ENCODE measurements around the gene FNDC10.
A peak's percentile ranks its signal among the peaks of the same experiment; 100 is the strongest.

FNDC10 gene

GRCh38 chr1:1605724-1606123 lies 5.8 kb upstream of the FNDC10 start:
- peaks cover 0 to 9% (median 0%) of the 10 kb centered on the region in 5 donors for H3K4me1 ChIP-seq (ENCODE audit: control insufficient read depth in 5 of 5, insufficient read depth in 5 of 5, low read length in 5 of 5)
- peaks cover 11 to 32% (median 20%) of the 10 kb centered on the region in 5 donors for H3K27me3 ChIP-seq (ENCODE audit: control insufficient read depth in 5 of 5, insufficient read depth in 4 of 5, low read length in 5 of 5)
- H3K9me3 ChIP-seq (ENCODE audit: control insufficient read depth in 5 of 5, low read length in 5 of 5), result no peaks in the 10 kb centered on the region
- H3K36me3 ChIP-seq (ENCODE audit: control insufficient read depth in 5 of 5, insufficient read depth in 5 of 5, low read length in 5 of 5), result no peaks in the 10 kb centered on the region
- H3K27ac ChIP-seq (ENCODE audit: low read depth, low read length), result no peak overlapping the region
- H3K9ac ChIP-seq (ENCODE audit: low read length in 5 of 5), result no peak overlapping the region
- no peak overlapping the region for H3K4me3 ChIP-seq (ENCODE audit: low read depth in 1 of 5, low read length in 5 of 5)

DNA sequence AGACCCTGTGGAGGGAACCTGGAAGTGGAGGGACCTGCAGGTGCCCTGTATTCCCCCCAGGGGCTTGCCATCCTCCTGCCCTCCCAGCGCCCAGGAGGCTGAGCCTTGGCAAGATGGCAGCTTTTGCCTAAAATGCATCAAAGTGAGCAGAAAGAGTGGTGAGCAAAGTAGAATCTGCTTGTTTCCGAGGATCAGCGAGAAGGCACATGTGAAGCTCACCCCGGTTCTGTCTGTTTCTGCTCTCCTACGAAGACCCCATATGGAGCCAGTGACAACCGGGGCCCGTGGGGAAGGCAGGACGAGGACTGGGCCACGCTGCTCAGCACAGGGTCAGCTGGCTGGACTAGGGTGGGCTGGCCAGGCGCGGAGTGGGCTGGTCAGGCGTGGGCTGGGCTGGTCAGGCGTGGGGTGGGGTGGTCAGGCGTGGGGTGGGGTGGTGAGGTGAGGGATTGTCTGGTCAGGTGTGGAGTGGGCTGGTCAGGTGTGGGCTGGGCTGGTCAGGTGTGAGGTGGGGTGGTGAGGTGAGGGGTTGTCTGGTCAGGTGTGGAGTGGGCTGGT lies 5.2 kb upstream of the FNDC10 start:
- peaks cover 14 to 37% (median 25%) of the 10 kb centered on the region in 5 donors for H3K27me3 ChIP-seq (ENCODE audit: control insufficient read depth in 5 of 5, insufficient read depth in 4 of 5, low read length in 5 of 5)
- no peaks in the 10 kb centered on the region for H3K36me3 ChIP-seq (ENCODE audit: control insufficient read depth in 5 of 5, insufficient read depth in 5 of 5, low read length in 5 of 5)
- peaks cover 0 to 14% (median 6%) of the 10 kb centered on the region in 5 donors for H3K4me1 ChIP-seq (ENCODE audit: control insufficient read depth in 5 of 5, insufficient read depth in 5 of 5, low read length in 5 of 5)
- no peak overlapping the region for H3K4me3 ChIP-seq (ENCODE audit: low read depth in 1 of 5, low read length in 5 of 5)
- no peaks in the 10 kb centered on the region for H3K9me3 ChIP-seq (ENCODE audit: control insufficient read depth in 5 of 5, low read length in 5 of 5)
- H3K27ac ChIP-seq (ENCODE audit: low read depth, low read length), result no peak overlapping the region
- H3K9ac ChIP-seq (ENCODE audit: low read length in 5 of 5), result no peak overlapping the region

- Histone ChIP-seq H3K27me3 (ENCODE audit: control insufficient read depth in 5 of 5, insufficient read depth in 4 of 5, low read length in 5 of 5) (peaks cover 14 to 37% (median 25%) of the 10 kb centered on the region in 5 donors), H3K27ac (ENCODE audit: low read depth, low read length) (no peak overlapping the region), H3K4me3 (ENCODE audit: low read depth in 1 of 5, low read length in 5 of 5) (no peak overlapping the region), H3K9me3 (ENCODE audit: control insufficient read depth in 5 of 5, low read length in 5 of 5) (no peaks in the 10 kb centered on the region), H3K36me3 (ENCODE audit: control insufficient read depth in 5 of 5, insufficient read depth in 5 of 5, low read length in 5 of 5) (no peaks in the 10 kb centered on the region), H3K4me1 (ENCODE audit: control insufficient read depth in 5 of 5, insufficient read depth in 5 of 5, low read length in 5 of 5) (peaks cover 0 to 14% (median 6%) of the 10 kb centered on the region in 5 donors), H3K9ac (ENCODE audit: low read length in 5 of 5) (no peak overlapping the region)
These were observed 4.6 kb upstream of the FNDC10 start for GRCh38 chr1:1604374-1605033.

- Histone ChIP-seq H3K4me1 (ENCODE audit: control insufficient read depth in 5 of 5, insufficient read depth in 5 of 5, low read length in 5 of 5) (peaks cover 0 to 21% (median 10%) of the 10 kb centered on the region in 5 donors), H3K9me3 (ENCODE audit: control insufficient read depth in 5 of 5, low read length in 5 of 5) (no peaks in the 10 kb centered on the region), H3K9ac (ENCODE audit: low read length in 5 of 5) (no peak overlapping the region), H3K27ac (ENCODE audit: low read depth, low read length) (no peak overlapping the region), H3K27me3 (ENCODE audit: control insufficient read depth in 5 of 5, insufficient read depth in 4 of 5, low read length in 5 of 5) (peaks cover 20 to 43% (median 31%) of the 10 kb centered on the region in 5 donors), H3K4me3 (ENCODE audit: low read depth in 1 of 5, low read length in 5 of 5) (no peak overlapping the region), H3K36me3 (ENCODE audit: control insufficient read depth in 5 of 5, insufficient read depth in 5 of 5, low read length in 5 of 5) (no peaks in the 10 kb centered on the region)
These were observed 3.9 kb upstream of the FNDC10 start for GRCh38 chr1:1603671-1604373.

DNA sequence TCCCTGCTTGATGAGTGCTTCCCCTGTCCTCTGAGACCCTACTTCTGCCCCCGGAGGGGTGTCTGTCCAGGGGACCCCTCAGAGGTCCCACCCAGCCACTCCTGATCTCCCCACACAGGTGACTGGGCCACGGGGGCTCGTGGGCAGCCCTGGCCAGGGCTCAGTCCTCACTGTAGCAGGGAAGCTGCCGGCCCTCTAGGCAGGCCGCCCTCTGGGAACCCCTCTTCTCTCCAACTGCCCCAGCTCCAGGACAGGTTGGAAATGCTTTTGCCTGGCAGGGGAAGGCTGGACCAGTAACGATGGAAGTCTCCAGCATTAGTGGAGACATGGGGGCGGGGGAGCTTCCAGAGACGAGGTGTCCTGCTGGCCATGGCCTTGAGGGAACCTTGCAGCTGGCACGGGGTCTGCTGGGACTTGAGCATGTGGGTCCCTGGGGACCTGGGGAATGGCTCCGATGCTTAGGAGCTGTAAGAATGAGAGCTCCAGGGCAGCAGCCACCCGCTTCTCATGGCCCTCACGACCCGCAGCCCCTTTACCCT lies 3.1 kb upstream of the FNDC10 start:
- H3K36me3 ChIP-seq (ENCODE audit: control insufficient read depth in 5 of 5, insufficient read depth in 5 of 5, low read length in 5 of 5), result no peaks in the 10 kb centered on the region
- H3K27ac ChIP-seq (ENCODE audit: low read depth, low read length), result no peak overlapping the region
- H3K27me3 ChIP-seq (ENCODE audit: control insufficient read depth in 5 of 5, insufficient read depth in 4 of 5, low read length in 5 of 5), result peaks cover 26 to 50% (median 37%) of the 10 kb centered on the region in 5 donors
- no peak overlapping the region for H3K9ac ChIP-seq (ENCODE audit: low read length in 5 of 5)
- no peaks in the 10 kb centered on the region for H3K9me3 ChIP-seq (ENCODE audit: control insufficient read depth in 5 of 5, low read length in 5 of 5)
- H3K4me1 ChIP-seq (ENCODE audit: control insufficient read depth in 5 of 5, insufficient read depth in 5 of 5, low read length in 5 of 5), result peaks cover 0 to 22% (median 10%) of the 10 kb centered on the region in 5 donors
- no peak overlapping the region for H3K4me3 ChIP-seq (ENCODE audit: low read depth in 1 of 5, low read length in 5 of 5)

GRCh38 chr1:1602304-1602967 lies 2.5 kb upstream of the FNDC10 start:
- no peak overlapping the region for H3K4me3 ChIP-seq (ENCODE audit: low read depth in 1 of 5, low read length in 5 of 5)
- H3K27me3 ChIP-seq (ENCODE audit: control insufficient read depth in 5 of 5, insufficient read depth in 4 of 5, low read length in 5 of 5), result peaks cover 32 to 56% (median 43%) of the 10 kb centered on the region in 5 donors
- no peak overlapping the region for H3K9ac ChIP-seq (ENCODE audit: low read length in 5 of 5)
- no peaks in the 10 kb centered on the region for H3K9me3 ChIP-seq (ENCODE audit: control insufficient read depth in 5 of 5, low read length in 5 of 5)
- peaks cover 0 to 28% (median 14%) of the 10 kb centered on the region in 5 donors for H3K4me1 ChIP-seq (ENCODE audit: control insufficient read depth in 5 of 5, insufficient read depth in 5 of 5, low read length in 5 of 5)
- H3K36me3 ChIP-seq (ENCODE audit: control insufficient read depth in 5 of 5, insufficient read depth in 5 of 5, low read length in 5 of 5), result no peaks in the 10 kb centered on the region
- no peak overlapping the region for H3K27ac ChIP-seq (ENCODE audit: low read depth, low read length)

- Histone ChIP-seq H3K9me3 (ENCODE audit: control insufficient read depth in 5 of 5, low read length in 5 of 5) (no peaks in the 10 kb centered on the region), H3K4me3 (ENCODE audit: low read depth in 1 of 5, low read length in 5 of 5) (no peak overlapping the region), H3K36me3 (ENCODE audit: control insufficient read depth in 5 of 5, insufficient read depth in 5 of 5, low read length in 5 of 5) (no peaks in the 10 kb centered on the region), H3K27me3 (ENCODE audit: control insufficient read depth in 5 of 5, insufficient read depth in 4 of 5, low read length in 5 of 5) (peaks cover 37 to 62% (median 46%) of the 10 kb centered on the region in 5 donors), H3K9ac (ENCODE audit: low read length in 5 of 5) (no peak overlapping the region), H3K4me1 (ENCODE audit: control insufficient read depth in 5 of 5, insufficient read depth in 5 of 5, low read length in 5 of 5) (peaks cover 0 to 26% (median 14%) of the 10 kb centered on the region in 5 donors), H3K27ac (ENCODE audit: low read depth, low read length) (no peak overlapping the region)
These were observed 1.8 kb upstream of the FNDC10 start for GRCh38 chr1:1601564-1602303.

DNA sequence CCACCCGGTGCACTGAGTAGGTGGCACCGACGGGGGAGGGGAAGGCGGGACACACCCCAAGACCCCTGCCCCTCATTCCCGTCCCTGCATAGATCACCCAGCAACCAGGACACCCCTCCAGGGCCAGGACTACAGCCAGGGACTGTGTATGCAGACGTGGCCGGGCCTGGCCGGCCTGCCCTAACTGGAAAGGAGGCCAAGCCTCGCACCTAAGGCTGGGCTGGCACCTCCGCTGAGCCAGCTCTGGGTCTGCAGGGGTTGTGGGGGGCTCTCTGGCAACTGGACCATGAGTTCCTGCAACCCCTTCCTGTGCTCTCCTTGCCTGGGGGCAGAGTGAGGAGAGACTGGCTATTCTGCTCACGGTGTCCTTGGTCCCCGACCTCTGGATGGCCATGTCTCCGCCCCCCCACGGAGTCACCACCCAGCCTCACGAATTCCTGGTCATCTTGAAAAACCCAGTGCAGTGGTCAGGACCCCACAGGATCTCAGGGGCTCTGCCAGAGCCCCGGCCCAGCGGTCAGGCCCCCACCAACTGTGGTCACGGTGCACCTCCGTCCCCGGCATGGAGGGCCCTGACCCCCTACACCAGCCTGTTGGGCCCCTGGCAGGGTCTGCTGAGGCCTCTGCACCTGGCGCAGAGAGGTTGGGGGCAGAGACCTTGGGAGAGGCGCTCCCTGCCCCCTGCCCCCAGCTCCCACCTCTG lies 1.1 kb upstream of the FNDC10 start:
- peaks cover 42 to 67% (median 48%) of the 10 kb centered on the region in 5 donors for H3K27me3 ChIP-seq (ENCODE audit: control insufficient read depth in 5 of 5, insufficient read depth in 4 of 5, low read length in 5 of 5)
- no peak overlapping the region for H3K27ac ChIP-seq (ENCODE audit: low read depth, low read length)
- H3K9ac ChIP-seq (ENCODE audit: low read length in 5 of 5), result no peak overlapping the region
- peak overlapping the region in 1 of 5 donors; percentile 43 for H3K4me3 ChIP-seq (ENCODE audit: low read depth in 1 of 5, low read length in 5 of 5)
- no peaks in the 10 kb centered on the region for H3K9me3 ChIP-seq (ENCODE audit: control insufficient read depth in 5 of 5, low read length in 5 of 5)
- H3K36me3 ChIP-seq (ENCODE audit: control insufficient read depth in 5 of 5, insufficient read depth in 5 of 5, low read length in 5 of 5), result no peaks in the 10 kb centered on the region
- H3K4me1 ChIP-seq (ENCODE audit: control insufficient read depth in 5 of 5, insufficient read depth in 5 of 5, low read length in 5 of 5), result peaks cover 0 to 24% (median 14%) of the 10 kb centered on the region in 5 donors
